Measurements from ENCODE around the gene CRNN.
A peak's percentile ranks its signal among the peaks of the same experiment; 100 is the strongest.

DNA sequence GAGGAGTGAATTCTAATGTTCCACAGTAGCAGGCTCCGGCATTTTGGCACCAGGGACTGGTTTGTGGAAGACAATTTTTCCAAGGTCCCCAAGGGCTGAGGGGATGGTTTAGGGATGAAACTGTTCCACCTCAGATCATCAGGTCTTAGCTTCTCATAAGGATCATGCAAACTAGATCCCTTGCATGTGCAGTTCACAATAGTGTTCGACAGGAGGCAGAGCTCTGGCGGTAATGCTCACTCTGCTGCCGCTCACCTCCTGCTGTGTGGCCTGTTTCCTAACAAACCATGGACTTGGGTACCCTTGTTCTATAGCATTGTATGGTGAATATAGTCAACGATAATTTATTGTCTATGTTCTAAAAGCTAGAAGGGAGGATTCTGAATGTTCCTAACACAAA, 16.6 kb downstream of the CRNN start:
- TF ChIP-seq CTCF (IDR thresholded peaks at IDR 0.05) (peak; percentile 58), ZFX (IDR thresholded peaks at IDR 0.05; ENCODE audit: borderline replicate concordance) (no peak)
